Neural crest cell (in vitro differentiated cells): ENCODE measurements around the gene C13orf46. TPM values are rescaled to one million over a fixed set of nuclear protein-coding genes. Genes with fewer than 3 reads are reported as not detected.

Source experiments
- DNase-seq: peaks from one replicate; pipeline ENCODE4 v3.0.0; 2021; ENCODE audit warnings: low read depth, mixed read lengths, low spot score
- H3K27ac Mint-ChIP-seq: one replicate; pipeline ENCODE4 v1.8.0; 2021; ENCODE audit warnings: mild to moderate bottlenecking, mixed read lengths; ENCODE audit not compliant: unreplicated experiment
- H3K27me3 Mint-ChIP-seq: 2 replicates; pipeline ENCODE4 v1.8.0; 2021; ENCODE audit warnings: low read depth, mild to moderate bottlenecking, mixed read lengths
- H3K36me3 Mint-ChIP-seq: 2 replicates; pipeline ENCODE4 v1.8.0; 2021; ENCODE audit warnings: low read depth, mild to moderate bottlenecking, mixed read lengths
- H3K4me1 Mint-ChIP-seq: 2 replicates; pipeline ENCODE4 v1.8.0; 2021; ENCODE audit warnings: mixed read lengths
- H3K4me3 Mint-ChIP-seq: one replicate; pipeline ENCODE4 v1.8.0; 2021; ENCODE audit warnings: mild to moderate bottlenecking, mixed read lengths
- H3K9me3 Mint-ChIP-seq: 2 replicates; pipeline ENCODE4 v1.8.0; 2021; ENCODE audit warnings: mixed read lengths
- CTCF ChIP-seq: fragments of 200-600 bp; sonication (generic); conservative IDR thresholded peaks from 2 replicates; pipeline ENCODE4 v1.5.0; 2021; ENCODE audit warnings: antibody characterized with exemption, mild to moderate bottlenecking
- total RNA-seq: library from RNA; stranded (reverse); gene quantifications from 2 replicates; pipeline ENCODE4 v1.2.1, GENCODE V29; 2021

C13orf46 gene
- total RNA-seq, 1 donor from 2014 or later, result 1.9 TPM

DNA sequence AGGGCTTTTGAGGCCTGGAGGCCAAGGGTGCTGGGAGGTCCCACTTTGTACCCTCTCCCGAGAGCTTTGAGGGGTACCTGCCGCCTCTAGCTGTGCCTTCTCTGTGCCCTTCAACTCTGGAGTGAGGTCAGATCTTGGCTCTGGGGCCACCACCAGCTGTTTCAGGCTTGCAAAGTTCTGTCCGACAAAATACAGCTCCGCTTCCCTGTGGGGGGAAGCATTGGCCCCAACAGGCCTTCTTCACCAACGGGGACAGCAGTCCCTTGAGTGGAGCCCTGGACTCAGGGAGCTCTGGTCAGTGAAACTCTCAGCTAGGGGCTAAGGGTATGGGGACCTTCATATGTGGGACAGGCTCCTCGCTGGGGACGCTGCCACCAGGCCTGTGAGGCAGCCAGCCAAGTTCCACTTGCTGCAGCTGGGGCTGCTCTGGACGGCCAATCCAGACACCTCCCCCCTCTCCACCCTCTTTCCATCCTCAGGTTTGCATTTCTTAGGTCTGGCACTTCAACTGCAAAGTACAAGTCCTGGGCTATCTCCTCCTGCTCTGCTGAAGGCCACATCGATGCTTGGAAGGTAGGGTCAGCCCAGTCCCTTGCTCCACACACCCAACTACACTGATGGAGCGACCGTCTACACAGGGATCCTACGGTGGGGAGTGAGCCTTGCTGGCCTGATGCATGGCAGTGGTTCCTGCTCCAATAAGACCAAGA lies 46.8 kb downstream of the C13orf46 start:
- no peak for DNase-seq
- Mint-ChIP-seq H3K9me3 (no peaks in the 10 kb centered on the region), H3K4me1 (peaks cover 11% of the 10 kb centered on the region), H3K36me3 (no peaks in the 10 kb centered on the region), H3K4me3 (no peak overlapping the region), H3K27me3 (no peaks in the 10 kb centered on the region), H3K27ac (no peak overlapping the region)
- TF ChIP-seq CTCF, result no peak

DNA sequence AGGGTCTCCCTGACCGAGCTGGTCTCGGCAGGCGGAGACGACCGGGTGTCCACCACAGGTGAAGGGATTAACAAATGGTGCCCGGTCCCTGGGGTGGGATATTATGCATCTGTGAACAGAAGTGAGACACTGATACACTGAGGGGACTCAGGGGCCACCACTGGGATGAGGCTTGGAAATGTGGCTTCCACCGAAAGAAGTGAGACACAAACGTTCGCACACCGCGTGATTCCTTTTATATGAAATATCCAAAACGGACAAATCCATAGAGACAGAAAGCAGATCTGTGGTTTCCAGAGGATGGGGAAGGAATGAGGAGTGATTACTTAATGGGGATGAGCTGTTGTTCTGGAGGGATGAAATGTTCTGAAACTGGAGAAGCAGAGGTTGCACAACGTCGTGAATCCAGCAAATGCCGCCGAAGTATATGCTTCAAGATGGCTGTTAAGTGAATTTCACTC lies 47.5 kb downstream of the C13orf46 start:
- no peak overlapping the region for H3K4me3 Mint-ChIP-seq
- H3K27ac Mint-ChIP-seq, result no peak overlapping the region
- DNase-seq, result no peak
- H3K9me3 Mint-ChIP-seq, result peaks cover 4% of the 10 kb centered on the region
- no peak for TF ChIP-seq CTCF
- no peaks in the 10 kb centered on the region for H3K27me3 Mint-ChIP-seq
- peaks cover 4% of the 10 kb centered on the region for H3K4me1 Mint-ChIP-seq
- peaks cover 4% of the 10 kb centered on the region for H3K36me3 Mint-ChIP-seq

DNA sequence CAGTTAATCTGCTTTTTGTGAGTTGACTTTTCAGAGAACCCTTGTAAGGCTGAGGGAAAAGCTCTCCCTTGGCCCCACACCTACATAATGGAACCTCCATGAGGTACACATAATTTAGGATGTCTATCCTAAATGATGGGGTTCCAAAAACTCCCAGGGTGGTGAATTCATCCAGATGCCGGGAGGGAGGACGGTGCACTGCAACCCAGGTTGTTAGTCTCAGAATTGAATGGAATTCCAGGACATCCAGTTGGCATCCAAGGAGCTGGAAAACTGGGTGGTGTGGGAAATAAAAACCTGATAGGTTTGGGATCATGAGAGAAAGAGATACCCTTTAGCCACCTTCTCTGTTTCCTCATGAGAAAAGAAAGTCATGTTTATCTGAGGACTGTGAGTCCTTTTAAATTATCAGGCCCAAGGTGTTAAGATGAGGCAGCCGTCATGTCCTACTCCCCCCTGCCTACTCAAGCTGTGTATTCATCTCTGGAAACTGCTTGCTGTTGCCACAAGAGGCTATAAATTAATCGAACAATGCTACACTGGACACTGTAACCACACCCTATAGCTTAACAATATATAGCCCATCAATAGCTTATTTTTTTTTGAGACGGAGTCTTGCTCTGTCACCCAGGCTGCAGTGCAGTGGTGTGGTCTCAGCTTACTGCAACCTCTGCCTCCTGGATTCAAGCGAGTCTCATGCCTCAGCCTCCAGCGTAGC lies 49.5 kb downstream of the C13orf46 start:
- Mint-ChIP-seq H3K27ac (no peak overlapping the region), H3K9me3 (peaks cover 7% of the 10 kb centered on the region)

DNA sequence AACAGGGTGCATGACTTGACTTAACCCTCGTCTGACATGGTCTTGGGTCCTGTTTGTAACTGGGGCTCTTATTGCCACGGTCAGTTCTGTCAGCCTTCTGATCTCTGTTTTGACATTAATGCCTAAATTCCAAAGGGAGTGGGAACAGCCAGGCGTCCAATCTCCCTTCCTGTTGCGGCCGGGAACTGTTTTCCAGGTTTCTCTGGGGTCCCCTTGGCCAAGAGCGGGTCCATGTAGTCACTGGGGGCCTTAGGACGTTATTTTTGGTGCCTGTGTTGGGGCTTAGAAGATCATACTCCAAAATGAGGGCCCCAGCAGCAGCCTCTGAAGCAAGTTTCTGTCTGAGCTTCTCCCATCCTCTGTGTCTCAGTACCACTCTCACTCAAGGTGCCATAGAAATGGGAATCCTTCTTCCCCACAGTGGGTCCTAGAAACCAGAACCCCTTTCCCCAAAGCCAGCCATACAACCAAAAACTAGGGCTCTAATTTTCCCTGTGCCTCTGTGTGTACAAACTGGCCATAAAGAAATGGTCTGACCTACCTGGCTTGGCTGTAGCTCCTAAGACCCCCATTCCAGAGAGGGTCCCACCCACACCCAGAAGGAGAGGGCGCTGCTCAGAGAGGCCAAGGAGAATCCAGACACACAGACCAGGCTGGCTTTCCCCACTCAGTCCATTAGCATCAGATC lies 50.4 kb downstream of the C13orf46 start:
- Mint-ChIP-seq H3K27me3 (no peaks in the 10 kb centered on the region), H3K27ac (peak overlapping the region; percentile 75), H3K9me3 (peaks cover 7% of the 10 kb centered on the region), H3K4me3 (no peak overlapping the region), H3K36me3 (peaks cover 4% of the 10 kb centered on the region), H3K4me1 (no peaks in the 10 kb centered on the region)
- DNase-seq, result no peak
- no peak for TF ChIP-seq CTCF

More for the DNA sequence above, 49.5 kb downstream of the C13orf46 start:
- H3K4me3 Mint-ChIP-seq, result no peak overlapping the region
- no peak for TF ChIP-seq CTCF
- H3K36me3 Mint-ChIP-seq, result peaks cover 4% of the 10 kb centered on the region
- H3K27me3 Mint-ChIP-seq, result no peaks in the 10 kb centered on the region
- no peak for DNase-seq
- no peaks in the 10 kb centered on the region for H3K4me1 Mint-ChIP-seq

DNA sequence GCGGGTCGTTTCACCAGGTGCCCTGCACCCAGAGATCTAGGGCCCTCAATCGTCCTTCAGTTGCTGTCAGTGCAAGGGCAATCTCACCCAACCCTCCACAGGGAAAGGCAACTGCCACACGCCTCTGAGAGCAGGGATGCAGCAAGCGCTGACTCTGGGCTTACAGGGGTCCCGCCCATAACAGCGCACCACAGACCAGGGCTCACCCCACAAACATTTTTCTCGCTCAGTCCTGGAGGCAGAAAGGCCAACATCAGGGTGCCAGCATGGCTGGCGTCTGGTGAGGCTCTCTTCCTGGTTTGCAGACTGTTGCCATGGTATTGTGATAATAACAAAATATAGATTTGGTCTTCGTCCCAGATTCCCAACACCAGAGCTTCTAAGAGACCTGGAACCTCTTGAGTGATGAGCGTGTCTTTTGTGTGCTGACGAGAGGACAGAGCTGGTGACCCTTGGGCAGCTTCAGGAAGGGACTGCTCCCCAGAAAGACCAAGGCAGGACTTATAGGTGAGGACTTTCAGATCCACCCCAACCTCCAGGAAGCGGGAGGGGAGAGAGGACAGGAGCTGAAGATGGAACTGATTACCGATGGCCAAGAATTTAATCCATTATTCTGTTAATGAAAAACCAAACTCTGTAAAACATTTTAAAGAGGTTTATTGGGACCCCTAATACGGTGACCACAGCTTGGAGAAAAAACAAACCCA lies 51.3 kb downstream of the C13orf46 start:
- Mint-ChIP-seq H3K27me3 (no peaks in the 10 kb centered on the region), H3K36me3 (peaks cover 4% of the 10 kb centered on the region), H3K27ac (no peak overlapping the region), H3K4me3 (no peak overlapping the region), H3K4me1 (no peaks in the 10 kb centered on the region), H3K9me3 (peaks cover 7% of the 10 kb centered on the region)
- DNase-seq, result no peak
- no peak for TF ChIP-seq CTCF
